Right lobe of liver (tissue), 6 donors: ENCODE results near the gene TEX54. TPM values are rescaled to one million over a fixed set of nuclear protein-coding genes. Genes with fewer than 3 reads are reported as not detected.
"Not testable (repeated sequence)": the region's sequence is repeated elsewhere in the genome, so short reads cannot be mapped to it uniquely, and the experiment has no call there.

Source experiments
- ATAC-seq, 4 donors: fragments of 200-7000 bp; cut with Tn5 transposase; one replicate each; pipeline ENCODE4 v1.9.1; 2020; ENCODE audit warnings: mild to moderate bottlenecking in 4 of 4, moderate library complexity in 4 of 4
- DNase-seq, 3 donors: peaks; one replicate each; pipeline ENCODE4 v3.0.0-alpha.2; 2020
- H3K27ac ChIP-seq, 3 donors: fragments of 200-600 bp; one replicate each; pipeline ENCODE4 v1.8.0; 2022
- H3K27me3 ChIP-seq, 2 donors: fragments of 200-600 bp; one replicate each; pipeline ENCODE4 v1.8.0; 2022
- H3K36me3 ChIP-seq, 4 donors: fragments of 200-600 bp; sonication (generic) in 1 of 4; one replicate each; pipeline versions ENCODE4 v1.5.1 to v1.8.0; 2017 to 2022; ENCODE audit warnings: control low read depth in 1 of 4
- H3K4me1 ChIP-seq, 4 donors: fragments of 200-600 bp; sonication (generic) in 1 of 4; one replicate each; pipeline versions ENCODE4 v1.5.1 to v1.8.0; 2017 to 2022; ENCODE audit warnings: control low read depth in 1 of 4
- H3K4me3 ChIP-seq, 3 donors: fragments of 200-600 bp; one replicate each; pipeline ENCODE4 v1.8.0; 2022
- H3K9me3 ChIP-seq, 4 donors: fragments of 200-600 bp; sonication (generic) in 1 of 4; one replicate each; pipeline versions ENCODE4 v1.5.1 to v1.8.0; 2017 to 2022; ENCODE audit warnings: control low read depth in 1 of 4
- POLR2A ChIP-seq: fragments of 450-650 bp; IDR thresholded peaks from one replicate; pipeline ENCODE4 v1.6.1; 2017; ENCODE audit warnings: antibody characterized with exemption, mild to moderate bottlenecking
- WGBS: methylation state at CpG from one replicate; pipeline ENCODE4 v1.1.6; 2018; ENCODE audit warnings: low coverage, low lambda C conversion rate; ENCODE audit not compliant: insufficient coverage; ENCODE audit errors: missing lambda C conversion rate; 5-methylcytosine and 5-hydroxymethylcytosine counted together
- intact Hi-C, 2 donors: fragments of 100-400 bp; cut with DNase I; formaldehyde crosslinking; loops; one replicate each; pipeline versions ENCODE4 v1.11.2 to v1.14.1; 2022
- total RNA-seq, 6 experiments: library from RNA; depleted of rRNA in 2 of 6; stranded (reverse); fragments of >200 nt in 2 of 6; fragmentation: NEBNext Ultra II Directional in 3 of 6; extraction: Animal tissue kit (Norgen Biotek cat#: 25700) in 3 of 6; gene quantifications; one replicate each; pipeline versions ENCODE4 v1.1.0 to v1.2.4, GENCODE V29; 2016 to 2023
- TF ChIP-seq, protein P1 (sequence below), 4 donors: fragments of 200-600 bp in 3 of 4; fragments of 450-650 bp in 1 of 4; IDR thresholded peaks; one replicate each; pipeline versions ENCODE4 v1.5.1 to v1.8.0; 2016 to 2022; ENCODE audit warnings: antibody characterized with exemption in 4 of 4, mild to moderate bottlenecking in 2 of 4
- donor health status: DM: no; HTN: yes; CAD: no.
- donor health status: DM: no; HTN: no; CAD: no.
- donor health status: DM: no; HTN: no; CAD: no.
- donor health status: DM: no; HTN: yes; CAD: no.
- donor health status: DM: no; HTN: yes; CAD: no.

The TEX54 gene
- total RNA-seq, 6 experiments from 2014 or later, result not detected

DNA sequence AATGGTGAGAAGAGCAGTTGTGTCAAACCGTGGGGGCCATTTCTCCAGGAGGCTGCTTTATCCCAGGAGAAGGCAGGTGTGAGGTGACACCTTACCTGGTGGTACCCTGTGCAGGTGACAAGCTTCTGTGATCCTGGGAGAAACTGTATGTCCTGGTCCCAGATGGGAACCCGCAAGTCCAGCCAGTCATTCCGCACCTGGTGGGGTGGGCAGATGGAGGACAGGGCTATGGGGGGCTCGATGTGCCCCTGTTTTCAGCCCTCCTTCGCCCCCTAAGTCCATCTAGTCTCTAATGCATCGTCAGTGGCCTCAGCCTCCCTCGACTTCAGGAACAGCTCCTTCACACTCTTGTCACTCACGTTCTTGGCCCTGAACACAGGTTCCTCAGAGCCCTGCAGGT is 2.7 kb upstream of the TEX54 start:
- no peak for DNase-seq
- H3K4me1 ChIP-seq, result peaks cover 0 to 28% (median 7%) of the 10 kb centered on the region in 4 donors
- WGBS, result 33% methylated on average over 1 of the region's 8 CpGs

DNA sequence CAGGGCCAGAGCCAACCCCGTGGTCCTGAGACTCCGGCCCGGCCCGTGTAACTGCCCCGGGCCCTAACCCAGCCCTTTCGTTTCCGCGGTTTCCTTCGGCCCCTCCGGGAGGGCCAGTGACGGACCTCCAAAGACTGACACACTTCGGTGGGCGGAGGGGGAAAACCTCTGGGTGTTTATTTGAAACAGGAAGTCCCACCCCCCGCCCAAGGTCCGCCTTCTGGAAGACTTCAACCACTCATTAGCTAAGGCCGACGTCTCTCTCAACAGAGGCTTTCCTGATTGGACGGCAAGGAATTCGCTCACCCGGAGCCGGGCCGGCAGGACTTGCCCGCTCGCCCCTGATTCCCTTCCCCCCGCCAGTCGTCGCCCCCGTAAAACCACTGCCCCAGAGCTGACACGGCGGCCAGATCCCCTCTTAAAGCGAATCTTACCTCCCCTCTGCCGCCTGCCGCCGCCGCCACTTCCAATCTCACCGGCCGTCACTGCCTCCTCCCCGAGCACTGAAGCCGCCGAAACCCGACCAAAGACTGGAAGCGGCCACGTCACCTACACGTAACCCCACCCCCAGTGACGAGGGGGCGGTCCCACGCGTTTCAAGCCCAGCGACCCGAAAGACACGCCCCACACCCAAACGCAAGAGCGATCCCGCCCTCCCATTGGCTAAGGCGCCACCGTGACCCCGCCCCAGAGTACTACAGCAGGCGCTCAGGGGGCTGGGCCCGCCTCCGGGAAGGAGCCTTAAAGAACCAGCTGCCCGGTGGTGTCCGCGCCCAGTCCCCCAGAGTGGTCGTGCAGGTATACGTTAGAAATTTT is 913 bp downstream of the TEX54 start, which contains the start of gene STX5:
Gene STX5, minus strand, starts transcription at position 532 of the 816 bp plus-strand sequence. CDS start 808 bp downstream, outside the sequence.
- Histone ChIP-seq H3K27ac (peak within 1 kb of the TSS; percentile 84 to 90 (median 88)), H3K9me3 (no peaks in the 10 kb centered on the region), H3K4me3 (peak within 1 kb of the TSS; percentile 80 to 99 (median 80)), H3K4me1 (peaks cover 0 to 29% (median 9%) of the 10 kb centered on the region in 4 donors), H3K27me3 (no peaks in the 10 kb centered on the region), H3K36me3 (peaks cover 0 to 33% (median 13%) of the 10 kb centered on the region in 4 donors)
- intact Hi-C loops, result no loop called here
- TF ChIP-seq, protein P1, sequence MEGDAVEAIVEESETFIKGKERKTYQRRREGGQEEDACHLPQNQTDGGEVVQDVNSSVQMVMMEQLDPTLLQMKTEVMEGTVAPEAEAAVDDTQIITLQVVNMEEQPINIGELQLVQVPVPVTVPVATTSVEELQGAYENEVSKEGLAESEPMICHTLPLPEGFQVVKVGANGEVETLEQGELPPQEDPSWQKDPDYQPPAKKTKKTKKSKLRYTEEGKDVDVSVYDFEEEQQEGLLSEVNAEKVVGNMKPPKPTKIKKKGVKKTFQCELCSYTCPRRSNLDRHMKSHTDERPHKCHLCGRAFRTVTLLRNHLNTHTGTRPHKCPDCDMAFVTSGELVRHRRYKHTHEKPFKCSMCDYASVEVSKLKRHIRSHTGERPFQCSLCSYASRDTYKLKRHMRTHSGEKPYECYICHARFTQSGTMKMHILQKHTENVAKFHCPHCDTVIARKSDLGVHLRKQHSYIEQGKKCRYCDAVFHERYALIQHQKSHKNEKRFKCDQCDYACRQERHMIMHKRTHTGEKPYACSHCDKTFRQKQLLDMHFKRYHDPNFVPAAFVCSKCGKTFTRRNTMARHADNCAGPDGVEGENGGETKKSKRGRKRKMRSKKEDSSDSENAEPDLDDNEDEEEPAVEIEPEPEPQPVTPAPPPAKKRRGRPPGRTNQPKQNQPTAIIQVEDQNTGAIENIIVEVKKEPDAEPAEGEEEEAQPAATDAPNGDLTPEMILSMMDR (IDR thresholded peaks at IDR 0.05), result no peak
- peak; percentile 80 for TF ChIP-seq POLR2A
- ATAC-seq, result peak; percentile 96 to 98 (median 98)
- WGBS, result 2% methylated on average over 22 of the region's 65 CpGs
- DNase-seq, result peak; percentile 99 to 100 (median 100)

More for the DNA sequence above, 2.7 kb upstream of the TEX54 start:
- Histone ChIP-seq H3K9me3 (no peaks in the 10 kb centered on the region), H3K36me3 (peaks cover 0 to 24% (median 7%) of the 10 kb centered on the region in 4 donors), H3K27me3 (no peaks in the 10 kb centered on the region), H3K27ac (no peak overlapping the region), H3K4me3 (no peak overlapping the region)
- TF ChIP-seq POLR2A, result no peak
- TF ChIP-seq, protein P1 (IDR thresholded peaks at IDR 0.05), result no peak
- no peak for ATAC-seq
- intact Hi-C loops, result no loop called here

DNA sequence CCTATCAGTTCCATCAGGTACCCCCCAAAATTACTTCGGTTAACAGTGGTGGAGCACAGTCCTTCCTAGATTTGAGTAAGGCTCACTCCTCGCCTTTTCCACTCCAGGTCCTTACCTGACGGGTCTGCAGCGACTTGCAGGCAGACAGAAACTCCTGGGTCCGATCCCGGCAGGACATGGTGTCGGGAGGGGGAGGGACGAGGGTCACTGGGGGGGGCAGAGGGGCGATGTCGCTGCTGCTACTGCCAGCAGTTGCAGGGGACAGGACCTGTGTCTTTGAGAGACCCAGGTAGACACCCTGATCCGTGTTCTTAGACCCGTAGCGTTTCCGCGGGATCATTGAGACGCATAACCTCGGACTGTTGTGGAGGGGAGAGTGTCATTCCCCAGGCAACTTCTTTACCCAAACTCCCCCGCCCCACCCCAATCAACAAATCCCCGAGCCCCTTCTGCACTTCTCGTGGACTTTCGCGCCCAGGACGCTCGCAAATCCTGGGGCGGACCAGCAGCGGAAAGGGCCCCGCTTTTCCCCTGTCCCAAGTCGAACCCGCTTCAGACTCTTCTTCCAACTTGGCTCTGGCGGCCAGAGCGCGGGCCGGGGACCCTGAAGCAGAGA is 1.6 kb downstream of the TEX54 start:
- intact Hi-C loops, result no loop called here
- H3K27ac ChIP-seq, result peak overlapping the region; percentile 84 to 90 (median 88)
- peaks cover 0 to 29% (median 9%) of the 10 kb centered on the region in 4 donors for H3K4me1 ChIP-seq
- no peak for DNase-seq
- no peaks in the 10 kb centered on the region for H3K9me3 ChIP-seq
- H3K4me3 ChIP-seq, result peak overlapping the region; percentile 80 to 99 (median 80)
- H3K27me3 ChIP-seq, result no peaks in the 10 kb centered on the region
- TF ChIP-seq, protein P1 (IDR thresholded peaks at IDR 0.05), result no peak
- TF ChIP-seq POLR2A, result no peak
- WGBS, result 1% methylated on average over 23 of the region's 33 CpGs
- ATAC-seq, result no peak
- peaks cover 0 to 38% (median 16%) of the 10 kb centered on the region in 4 donors for H3K36me3 ChIP-seq

DNA sequence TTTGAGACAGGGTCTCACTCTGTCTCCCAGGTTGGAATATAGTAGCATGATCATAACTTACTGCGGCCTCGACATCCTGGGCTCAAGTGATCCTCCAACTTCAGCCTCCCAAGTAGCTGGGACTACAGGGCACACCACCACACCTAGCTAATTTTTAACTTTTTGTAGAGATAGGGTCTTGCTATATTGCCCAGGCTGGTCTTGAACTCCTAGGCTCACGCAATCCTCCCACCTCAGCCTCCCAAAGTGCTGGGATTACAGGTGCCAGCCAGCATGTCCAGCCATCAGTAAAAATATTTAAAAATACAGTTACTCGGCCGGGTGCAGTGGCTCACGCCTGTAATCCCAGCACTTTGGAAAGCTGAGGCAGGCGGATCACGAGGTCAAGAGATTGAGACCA is 4.5 kb downstream of the TEX54 start:
- peaks cover 0 to 20% (median 6%) of the 10 kb centered on the region in 4 donors for H3K4me1 ChIP-seq
- H3K4me3 ChIP-seq, intact Hi-C loops, H3K9me3 ChIP-seq, H3K27me3 ChIP-seq, ATAC-seq, H3K27ac ChIP-seq, DNase-seq: not testable (repeated sequence)
- peaks cover 9 to 48% (median 31%) of the 10 kb centered on the region in 4 donors for H3K36me3 ChIP-seq
- WGBS, result 98% methylated on average over 5 of the region's 8 CpGs

DNA sequence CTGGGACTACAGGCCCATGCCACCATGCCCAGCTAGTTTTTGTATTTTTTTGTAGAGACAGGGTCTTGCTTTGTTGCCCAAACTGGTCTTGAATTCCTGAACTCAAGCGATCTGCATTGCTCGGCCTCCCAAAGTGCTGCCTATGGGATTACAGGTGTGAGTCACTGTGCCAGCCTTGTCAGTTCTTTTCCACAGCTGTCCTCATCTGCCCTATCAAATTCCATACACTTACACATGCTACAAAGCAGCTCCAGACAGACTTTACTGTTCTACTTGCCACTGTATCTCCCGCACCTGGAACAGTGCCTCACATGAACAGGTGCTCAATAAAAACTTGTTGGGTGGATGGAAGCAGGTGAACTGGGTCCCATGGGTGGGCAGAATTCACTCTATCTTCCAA is 9.0 kb downstream of the TEX54 start:
- no peaks in the 10 kb centered on the region for H3K27me3 ChIP-seq
- no peak for TF ChIP-seq POLR2A
- TF ChIP-seq, protein P1 (IDR thresholded peaks at IDR 0.05), result no peak
- 90% methylated on average over 2 of the region's 3 CpGs for WGBS
- no peak overlapping the region for H3K27ac ChIP-seq
- peaks cover 9 to 84% (median 53%) of the 10 kb centered on the region in 4 donors for H3K36me3 ChIP-seq
- intact Hi-C loops, result no loop called here
- no peaks in the 10 kb centered on the region for H3K9me3 ChIP-seq
- ATAC-seq (no peak), DNase-seq (no peak)
- H3K4me1 ChIP-seq, result no peaks in the 10 kb centered on the region
- H3K4me3 ChIP-seq, result no peak overlapping the region
